Keratinocyte (primary cell): Measurements from ENCODE around the gene STAM2. TPM values are rescaled to one million over a fixed set of nuclear protein-coding genes. Genes with fewer than 3 reads are reported as not detected.
A peak's percentile ranks its signal among the peaks of the same experiment; 100 is the strongest.

ENCODE experiments used
- DNase-seq: peaks from one replicate; pipeline ENCODE4 v3.0.0-alpha.2; 2011; ENCODE audit warnings: low read depth, missing footprints, low spot score
- FAIRE-seq: peaks from 2 replicates; lab custom pipeline; 2011; peaks lifted over from hg19 to GRCh38; lab: Jason Lieb, UNC
- H2AFZ ChIP-seq: 2 replicates; pipeline ENCODE4 v1.6.0; 2012; ENCODE audit warnings: low read length, control low read depth, inconsistent platforms; ENCODE audit not compliant: control insufficient read depth
- H3K27ac ChIP-seq: 2 replicates; pipeline ENCODE4 v1.5.1; 2011; ENCODE audit warnings: low read length; ENCODE audit not compliant: control insufficient read depth, insufficient read depth
- H3K27me3 ChIP-seq: 3 replicates; pipeline ENCODE4 v1.6.0; 2011; ENCODE audit warnings: low read length; ENCODE audit not compliant: control insufficient read depth, insufficient read depth; ENCODE audit errors: extremely low read depth
- H3K36me3 ChIP-seq, 2 experiments: 2 replicates in 1 of 2; 3 replicates in 1 of 2; pipeline ENCODE4 v1.5.1; 2011; ENCODE audit warnings: low read length in 2 of 2, mild to moderate bottlenecking in 1 of 2; ENCODE audit not compliant: control insufficient read depth in 2 of 2, insufficient read depth in 2 of 2; ENCODE audit errors: extremely low read depth in 1 of 2
- H3K4me1 ChIP-seq: 3 replicates; pipeline ENCODE4 v1.5.1; 2011; ENCODE audit warnings: low read length; ENCODE audit not compliant: control insufficient read depth, insufficient read depth; ENCODE audit errors: extremely low read depth
- H3K4me2 ChIP-seq: 3 replicates; pipeline ENCODE4 v1.6.0; 2011; ENCODE audit warnings: low read depth, low read length; ENCODE audit not compliant: control insufficient read depth, insufficient read depth; ENCODE audit errors: extremely low read depth
- H3K4me3 ChIP-seq, 3 experiments: fragments of 200-600 bp in 1 of 3; sonication (generic) in 1 of 3; 2 replicates in 2 of 3; 3 replicates in 1 of 3; pipeline ENCODE4 v1.5.1; 2011 to 2016; ENCODE audit warnings: low read length in 3 of 3, mild to moderate bottlenecking in 3 of 3, control low read depth in 2 of 3, inconsistent platforms in 1 of 3, low read depth in 1 of 3, mixed read lengths in 1 of 3, mixed run types in 1 of 3, moderate library complexity in 1 of 3; ENCODE audit not compliant: control insufficient read depth in 2 of 3, insufficient read depth in 2 of 3; ENCODE audit errors: extremely low read depth in 1 of 3
- H3K79me2 ChIP-seq: 2 replicates; pipeline ENCODE4 v1.6.0; 2012; ENCODE audit warnings: low read length; ENCODE audit not compliant: control insufficient read depth, insufficient read depth
- H3K9ac ChIP-seq: 3 replicates; pipeline ENCODE4 v1.6.0; 2011; ENCODE audit warnings: low read length; ENCODE audit not compliant: control insufficient read depth, insufficient read depth; ENCODE audit errors: extremely low read depth
- H3K9me1 ChIP-seq: 3 replicates; pipeline ENCODE4 v1.6.0; 2011; ENCODE audit warnings: low read length; ENCODE audit not compliant: control insufficient read depth, insufficient read depth; ENCODE audit errors: extremely low read depth
- H3K9me3 ChIP-seq: 2 replicates; pipeline ENCODE4 v1.5.1; 2012; ENCODE audit warnings: low read depth, low read length; ENCODE audit not compliant: control insufficient read depth
- H4K20me1 ChIP-seq: 3 replicates; pipeline ENCODE4 v1.6.0; 2011; ENCODE audit warnings: low read length; ENCODE audit not compliant: control insufficient read depth, insufficient read depth; ENCODE audit errors: extremely low read depth
- CTCF ChIP-seq, 3 experiments: IDR thresholded peaks in 1 of 3; conservative IDR thresholded peaks in 1 of 3; optimal IDR thresholded peaks in 1 of 3; 2 replicates in 2 of 3; 3 replicates in 1 of 3; pipeline versions ENCODE3 to v1.5.1; 2011; ENCODE audit warnings: low read length in 3 of 3, mild to moderate bottlenecking in 3 of 3, moderate library complexity in 2 of 3, control low read depth in 1 of 3, inconsistent platforms in 1 of 3; ENCODE audit not compliant: insufficient read depth in 2 of 3; ENCODE audit errors: extremely low read depth in 1 of 3
- EZH2 ChIP-seq: IDR thresholded peaks from one replicate; pipeline ENCODE4 v1.6.1; 2012; ENCODE audit warnings: inconsistent platforms, mild to moderate bottlenecking, low read length, moderate library complexity
- dilution Hi-C: fragments of 300-500 bp; cut with MboI; formaldehyde crosslinking; loops from one replicate; pipeline ENCODE4 v1.7.0; 2020; ENCODE audit warnings: low sequenced_read_pairs; ENCODE audit not compliant: extremely low pct_ligation_motif_present
- polyA plus RNA-seq, 5 experiments: library from polyadenylated mRNA; depleted of rRNA in 3 of 5; stranded (reverse) in 3 of 5; stranded (forward) in 1 of 5; unstranded in 1 of 5; fragments of >200 nt; gene quantifications; 1 replicate in 1 of 5; 2 replicates in 3 of 5; 3 replicates in 1 of 5; pipeline versions ENCODE4 v1.2.1 to v1.2.3, GENCODE V29; 2011 to 2012; ENCODE audit warnings: missing spikeins in 2 of 5, low read depth in 1 of 5, low replicate concordance in 1 of 5

STAM2 gene
- polyA plus RNA-seq, 1 donor (not counting 4 experiments of a cell fraction or from before 2014, with no cell fraction given): 20.7 TPM

GRCh38 chr2:152097801-152098495 lies 77.6 kb downstream of the STAM2 start:
- no peak overlapping the region for H3K27ac ChIP-seq

GRCh38 chr2:152097290-152097800 lies 78.2 kb downstream of the STAM2 start:
- Histone ChIP-seq H3K79me2 (no peaks in the 10 kb centered on the region), H3K36me3 (no peaks in the 10 kb centered on the region), H3K4me1 (peaks cover 17% of the 10 kb centered on the region), H3K4me2 (peak overlapping the region; percentile 87), H3K27ac (no peak overlapping the region), H4K20me1 (no peaks in the 10 kb centered on the region), H3K4me3 (peak overlapping the region in 2 of 3 experiments; percentile 32 to 62), H3K9me1 (no peaks in the 10 kb centered on the region), H3K27me3 (peaks cover 59% of the 10 kb centered on the region), H3K9ac (no peak overlapping the region), H3K9me3 (no peaks in the 10 kb centered on the region), H2AFZ (peak overlapping the region; percentile 8)
- no peak for FAIRE-seq
- DNase-seq: no peak
- TF ChIP-seq CTCF (optimal IDR thresholded peaks at IDR 0.05 in 1 of 3, IDR thresholded peaks at IDR 0.05 in 1 of 3, conservative IDR thresholded peaks at IDR 0.05 in 1 of 3; ENCODE audit: extremely low read depth in 1 of 3, insufficient read depth in 2 of 3, low read length in 3 of 3) (no peak), EZH2 (no peak)
- dilution Hi-C loops: no loop called here

More at GRCh38 chr2:152097801-152098495, 77.6 kb downstream of the STAM2 start:
- Histone ChIP-seq H2AFZ (no peak overlapping the region), H3K79me2 (no peaks in the 10 kb centered on the region), H3K36me3 (no peaks in the 10 kb centered on the region), H4K20me1 (no peaks in the 10 kb centered on the region), H3K4me1 (peaks cover 17% of the 10 kb centered on the region), H3K9me3 (no peaks in the 10 kb centered on the region), H3K9ac (no peak overlapping the region), H3K4me2 (peak overlapping the region; percentile 87), H3K9me1 (no peaks in the 10 kb centered on the region), H3K27me3 (peaks cover 59% of the 10 kb centered on the region), H3K4me3 (peak overlapping the region in 2 of 3 experiments; percentile 32 to 62)
- DNase-seq: no peak
- dilution Hi-C loops: no loop called here
- TF ChIP-seq EZH2: peak; percentile 91
- TF ChIP-seq CTCF (optimal IDR thresholded peaks at IDR 0.05 in 1 of 3, IDR thresholded peaks at IDR 0.05 in 1 of 3, conservative IDR thresholded peaks at IDR 0.05 in 1 of 3; ENCODE audit: extremely low read depth in 1 of 3, insufficient read depth in 2 of 3, low read length in 3 of 3): no peak
- no peak for FAIRE-seq
